CD4-positive, alpha-beta T cell (primary cell): ENCODE measurements around the gene PTPRD. TPM values are rescaled to one million over a fixed set of nuclear protein-coding genes. Genes with fewer than 3 reads are reported as not detected.

Source experiments
- ATAC-seq: fragments of 200-7000 bp; cut with Tn5 transposase; one replicate; pipeline ENCODE4 v1.10.0; 2022; ENCODE audit warnings: mild to moderate bottlenecking; ENCODE audit not compliant: poor library complexity
- CTCF ChIA-PET: fragments of 350-600 bp; sonication (Branson Sonifier 250); formaldehyde crosslinking; loops from one replicate; lab custom pipeline; 2021; ENCODE audit warnings: antibody characterized with exemption, inconsistent platforms; lab: Charles Lee
- POLR2A ChIA-PET: fragments of 350-600 bp; sonication (Branson Sonifier 250); formaldehyde crosslinking; loops from one replicate; lab custom pipeline; 2021; ENCODE audit warnings: antibody characterized with exemption, inconsistent platforms; lab: Charles Lee
- DNase-seq, 14 experiments: peaks; one replicate each; pipeline ENCODE4 v3.0.0-alpha.2; 2013 to 2020; ENCODE audit warnings: mixed read lengths in 2 of 14
- H3K27ac ChIP-seq, 2 donors: one replicate each; pipeline versions ENCODE4 v1.5.1 to v1.7.0; 2013; ENCODE audit warnings: low read length in 2 of 2, low read depth in 1 of 2, mild to moderate bottlenecking in 1 of 2
- H3K27me3 ChIP-seq, 2 experiments: 1 replicate in 1 of 2; 2 replicates in 1 of 2; pipeline versions ENCODE4 v1.6.1 to v1.7.0; 2013; ENCODE audit warnings: low read length in 2 of 2, control low read depth in 1 of 2, mild to moderate bottlenecking in 1 of 2, moderate library complexity in 1 of 2; ENCODE audit not compliant: insufficient read depth in 2 of 2, control insufficient read depth in 1 of 2
- H3K36me3 ChIP-seq: one replicate; pipeline ENCODE4 v1.6.1; 2013; ENCODE audit warnings: low read length, control low read depth; ENCODE audit not compliant: insufficient read depth
- H3K4me1 ChIP-seq: one replicate; pipeline ENCODE4 v1.6.1; 2013; ENCODE audit warnings: low read length, control low read depth; ENCODE audit not compliant: insufficient read depth
- H3K4me3 ChIP-seq: one replicate; pipeline ENCODE4 v1.5.1; 2013; ENCODE audit warnings: mild to moderate bottlenecking, low read length, moderate library complexity
- H3K9me3 ChIP-seq, 2 experiments: 1 replicate in 1 of 2; 2 replicates in 1 of 2; pipeline versions ENCODE4 v1.6.1 to v1.7.0; 2013; ENCODE audit warnings: low read length in 2 of 2, mild to moderate bottlenecking in 2 of 2, control low read depth in 1 of 2, moderate library complexity in 1 of 2; ENCODE audit not compliant: control insufficient read depth in 1 of 2, insufficient read depth in 1 of 2
- H3K27ac Mint-ChIP-seq: one replicate; pipeline ENCODE4 v1.8.0; 2020; ENCODE audit warnings: mixed read lengths
- H3K27me3 Mint-ChIP-seq: one replicate; pipeline ENCODE4 v1.8.0; 2021; ENCODE audit warnings: mixed read lengths
- H3K36me3 Mint-ChIP-seq: one replicate; pipeline ENCODE4 v1.8.0; 2021; ENCODE audit warnings: low read depth, mixed read lengths
- H3K4me1 Mint-ChIP-seq: one replicate; pipeline ENCODE4 v1.8.0; 2021; ENCODE audit warnings: low read depth, mixed read lengths
- H3K4me3 Mint-ChIP-seq: one replicate; pipeline ENCODE4 v1.8.0; 2020; ENCODE audit warnings: mild to moderate bottlenecking, mixed read lengths
- H3K9me3 Mint-ChIP-seq: one replicate; pipeline ENCODE4 v1.8.0; 2020; ENCODE audit warnings: mixed read lengths
- intact Hi-C, 2 experiments: fragments of 100-400 bp; cut with DNase I in 1 of 2; cut with micrococcal nuclease in 1 of 2; formaldehyde crosslinking; loops; one replicate each; pipeline versions ENCODE4 v1.15.1 to v1.9.0; 2023 to 2025; cut with DNase I, micrococcal nuclease
- total RNA-seq, 174 experiments: library from RNA in 2 of 174; stranded (reverse) in 2 of 174; gene quantifications; one replicate each; pipeline ENCODE4 v1.2.3 and lab custom pipeline; 2021 to 2026
- TF ChIP-seq, protein P1 (sequence below): fragments of 200-600 bp; IDR thresholded peaks from one replicate; pipeline ENCODE4 v1.8.0; 2022; ENCODE audit warnings: antibody characterized with exemption, mild to moderate bottlenecking

The PTPRD gene
- total RNA-seq, 2 experiments from 2014 or later: not detected

DNA sequence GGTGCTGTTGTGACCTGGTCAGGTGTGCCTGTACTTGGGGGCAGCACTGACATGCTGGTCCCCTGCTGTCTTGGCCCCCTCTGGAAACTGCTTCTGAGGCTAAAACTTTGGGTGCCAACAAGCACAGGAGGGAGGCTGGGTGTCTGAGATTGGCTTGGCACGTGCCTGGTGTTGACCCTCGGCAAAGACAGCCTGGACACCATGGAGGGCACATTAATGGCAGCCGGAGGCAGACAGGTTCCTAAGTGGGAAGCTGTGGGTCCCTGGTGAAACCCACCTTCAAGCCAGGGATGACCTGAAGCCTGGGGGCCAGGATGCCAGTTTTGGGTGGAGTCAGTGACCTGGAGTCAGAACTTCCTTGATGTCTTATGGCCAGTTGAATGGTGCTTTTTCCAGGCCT is 894.1 kb downstream of the PTPRD start:
- no peaks in the 10 kb centered on the region for H3K4me1 ChIP-seq
- H3K9me3 Mint-ChIP-seq: peaks cover 11% of the 10 kb centered on the region
- DNase-seq: no peak
- no peak overlapping the region for H3K4me3 ChIP-seq
- H3K27ac Mint-ChIP-seq: no peak overlapping the region
- no peaks in the 10 kb centered on the region for H3K36me3 ChIP-seq
- no peaks in the 10 kb centered on the region for H3K36me3 Mint-ChIP-seq
- no peaks in the 10 kb centered on the region for H3K27me3 ChIP-seq
- H3K4me1 Mint-ChIP-seq: no peaks in the 10 kb centered on the region
- H3K27me3 Mint-ChIP-seq: no peaks in the 10 kb centered on the region
- peaks cover 8 to 19% of the 10 kb centered on the region in 2 experiments for H3K9me3 ChIP-seq
- TF ChIP-seq, protein P1, sequence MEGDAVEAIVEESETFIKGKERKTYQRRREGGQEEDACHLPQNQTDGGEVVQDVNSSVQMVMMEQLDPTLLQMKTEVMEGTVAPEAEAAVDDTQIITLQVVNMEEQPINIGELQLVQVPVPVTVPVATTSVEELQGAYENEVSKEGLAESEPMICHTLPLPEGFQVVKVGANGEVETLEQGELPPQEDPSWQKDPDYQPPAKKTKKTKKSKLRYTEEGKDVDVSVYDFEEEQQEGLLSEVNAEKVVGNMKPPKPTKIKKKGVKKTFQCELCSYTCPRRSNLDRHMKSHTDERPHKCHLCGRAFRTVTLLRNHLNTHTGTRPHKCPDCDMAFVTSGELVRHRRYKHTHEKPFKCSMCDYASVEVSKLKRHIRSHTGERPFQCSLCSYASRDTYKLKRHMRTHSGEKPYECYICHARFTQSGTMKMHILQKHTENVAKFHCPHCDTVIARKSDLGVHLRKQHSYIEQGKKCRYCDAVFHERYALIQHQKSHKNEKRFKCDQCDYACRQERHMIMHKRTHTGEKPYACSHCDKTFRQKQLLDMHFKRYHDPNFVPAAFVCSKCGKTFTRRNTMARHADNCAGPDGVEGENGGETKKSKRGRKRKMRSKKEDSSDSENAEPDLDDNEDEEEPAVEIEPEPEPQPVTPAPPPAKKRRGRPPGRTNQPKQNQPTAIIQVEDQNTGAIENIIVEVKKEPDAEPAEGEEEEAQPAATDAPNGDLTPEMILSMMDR: no peak
- ChIA-PET CTCF (no interaction called here), POLR2A (no interaction called here)
- no peak overlapping the region for H3K27ac ChIP-seq
- H3K4me3 Mint-ChIP-seq: no peak overlapping the region
- intact Hi-C loops: no loop called here
- ATAC-seq: no peak

DNA sequence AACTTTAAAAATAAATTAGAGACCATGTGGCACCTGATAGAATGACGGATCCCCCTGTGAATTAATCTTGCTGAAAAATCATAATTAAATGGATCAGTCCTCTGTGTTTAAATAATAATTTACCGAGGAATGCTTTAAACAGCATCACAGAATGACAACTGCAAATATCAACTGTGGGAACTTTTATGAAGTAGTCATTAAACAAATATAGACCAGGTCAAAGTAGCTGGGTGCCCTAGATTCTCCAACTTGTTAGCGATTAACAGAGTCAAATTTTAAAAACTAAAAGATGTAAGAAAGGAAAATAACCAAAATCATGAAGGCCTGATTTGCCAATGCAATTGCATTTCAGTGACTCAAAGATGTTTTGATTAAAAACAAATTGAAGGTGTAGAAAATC is 933.4 kb downstream of the PTPRD start:
- Histone ChIP-seq H3K27ac (no peak overlapping the region), H3K36me3 (no peaks in the 10 kb centered on the region), H3K27me3 (no peaks in the 10 kb centered on the region), H3K4me1 (no peaks in the 10 kb centered on the region), H3K4me3 (no peak overlapping the region), H3K9me3 (no peaks in the 10 kb centered on the region)
- TF ChIP-seq, protein P1: no peak
- no peak for ATAC-seq
- Mint-ChIP-seq H3K4me3 (no peak overlapping the region), H3K9me3 (peaks cover 2% of the 10 kb centered on the region), H3K27me3 (no peaks in the 10 kb centered on the region), H3K27ac (no peak overlapping the region), H3K36me3 (no peaks in the 10 kb centered on the region), H3K4me1 (no peaks in the 10 kb centered on the region)
- ChIA-PET CTCF (no interaction called here), POLR2A (no interaction called here)
- no peak for DNase-seq
- intact Hi-C loops: no loop called here

GRCh38 chr9:9674461-9674860 is 938.3 kb downstream of the PTPRD start:
- peaks cover 5% of the 10 kb centered on the region for H3K9me3 Mint-ChIP-seq

More at GRCh38 chr9:9674461-9674860, 938.3 kb downstream of the PTPRD start:
- no peaks in the 10 kb centered on the region for H3K36me3 ChIP-seq
- DNase-seq (no peak), ATAC-seq (no peak)
- no peak overlapping the region for H3K4me3 ChIP-seq
- TF ChIP-seq, protein P1: no peak
- no peaks in the 10 kb centered on the region for H3K4me1 Mint-ChIP-seq
- H3K27me3 ChIP-seq: no peaks in the 10 kb centered on the region
- no peak overlapping the region for H3K27ac Mint-ChIP-seq
- no peaks in the 10 kb centered on the region for H3K36me3 Mint-ChIP-seq
- H3K27me3 Mint-ChIP-seq: no peaks in the 10 kb centered on the region
- POLR2A ChIA-PET: no interaction called here
- H3K4me1 ChIP-seq: no peaks in the 10 kb centered on the region
- no peaks in the 10 kb centered on the region for H3K9me3 ChIP-seq
- intact Hi-C loops: no loop called here
- CTCF ChIA-PET: no interaction called here
- H3K4me3 Mint-ChIP-seq: no peak overlapping the region
- no peak overlapping the region for H3K27ac ChIP-seq
